GM23338 (cell line): Measurements from ENCODE around the gene CST3. TPM values are rescaled to one million over a fixed set of nuclear protein-coding genes. Genes with fewer than 3 reads are reported as not detected.

Experiments used
- ATAC-seq: fragments of 200-7000 bp; cut with Tn5 transposase; 3 replicates; pipeline ENCODE4 v1.9.1; 2020
- DNase-seq: peaks from one replicate; pipeline ENCODE4 v3.0.0-alpha.2; 2015; ENCODE audit warnings: low spot score
- H2AFZ ChIP-seq: fragments of 200-600 bp; sonication (generic); 2 replicates; pipeline ENCODE4 v1.8.0; 2016; ENCODE audit warnings: antibody characterized with exemption, mild to moderate bottlenecking, moderate library complexity
- H3F3A ChIP-seq: fragments of 200-600 bp; sonication (generic); replicated peaks from 2 replicates; pipeline ENCODE4 v1.8.0; 2017; ENCODE audit warnings: antibody characterized with exemption, mixed run types, low read depth
- H3K27ac ChIP-seq: fragments of 200-600 bp; sonication (generic); 2 replicates; pipeline ENCODE4 v1.6.1; 2016; ENCODE audit warnings: low read depth
- H3K27me3 ChIP-seq: fragments of 200-600 bp; sonication (generic); 2 replicates; pipeline ENCODE4 v1.8.0; 2016; ENCODE audit warnings: mild to moderate bottlenecking, mixed run types, moderate library complexity; ENCODE audit not compliant: insufficient read depth
- H3K36me3 ChIP-seq: fragments of 200-600 bp; sonication (generic); 2 replicates; pipeline ENCODE4 v1.8.0; 2016; ENCODE audit warnings: mild to moderate bottlenecking; ENCODE audit not compliant: insufficient read depth
- H3K4me1 ChIP-seq: fragments of 200-600 bp; sonication (generic); 2 replicates; pipeline ENCODE4 v1.8.0; 2016; ENCODE audit warnings: mild to moderate bottlenecking, moderate library complexity; ENCODE audit not compliant: insufficient read depth
- H3K4me2 ChIP-seq: fragments of 200-600 bp; sonication (generic); 2 replicates; pipeline ENCODE4 v1.7.1; 2017; ENCODE audit warnings: mixed run types
- H3K4me3 ChIP-seq: fragments of 200-600 bp; sonication (generic); 2 replicates; pipeline ENCODE4 v1.6.1; 2016; ENCODE audit warnings: mixed run types
- H3K79me2 ChIP-seq: fragments of 200-600 bp; sonication (generic); replicated peaks from 2 replicates; pipeline ENCODE4 v1.8.0; 2017; ENCODE audit warnings: mild to moderate bottlenecking; ENCODE audit not compliant: insufficient read depth
- H3K9me2 ChIP-seq: fragments of 200-600 bp; sonication (generic); 2 replicates; pipeline ENCODE4 v1.8.0; 2017; ENCODE audit not compliant: insufficient read depth
- H4K20me1 ChIP-seq: fragments of 200-600 bp; sonication (generic); replicated peaks from 2 replicates; pipeline ENCODE4 v1.8.0; 2017; ENCODE audit warnings: mild to moderate bottlenecking; ENCODE audit not compliant: insufficient read depth
- H3K27ac Mint-ChIP-seq: 2 replicates; pipeline ENCODE4 v1.8.0; 2020; ENCODE audit warnings: inconsistent platforms, mild to moderate bottlenecking, moderate library complexity, mixed read lengths
- H3K27me3 Mint-ChIP-seq: 3 replicates; pipeline ENCODE4 v1.8.0; 2022; ENCODE audit warnings: low read depth, mild to moderate bottlenecking, moderate library complexity, mixed read lengths, inconsistent platforms; ENCODE audit not compliant: insufficient read depth, poor library complexity
- H3K36me3 Mint-ChIP-seq: 3 replicates; pipeline ENCODE4 v1.8.0; 2021; ENCODE audit warnings: low read depth, mild to moderate bottlenecking, inconsistent platforms, moderate library complexity, mixed read lengths
- H3K4me1 Mint-ChIP-seq: 3 replicates; pipeline ENCODE4 v1.8.0; 2020; ENCODE audit warnings: mild to moderate bottlenecking, inconsistent platforms, mixed read lengths
- H3K4me3 Mint-ChIP-seq: 3 replicates; pipeline ENCODE4 v1.8.0; 2021; ENCODE audit warnings: moderate library complexity, mild to moderate bottlenecking, inconsistent platforms, mixed read lengths
- H3K9me3 Mint-ChIP-seq: 3 replicates; pipeline ENCODE4 v1.8.0; 2020; ENCODE audit warnings: moderate library complexity, mild to moderate bottlenecking, inconsistent platforms, mixed read lengths
- CREB1 ChIP-seq: fragments of 250-450 bp; sonication (Bioruptor Pico); IDR thresholded peaks from 2 replicates; pipeline ENCODE4 v1.5.0; 2020; ENCODE audit warnings: low read depth, mild to moderate bottlenecking, moderate library complexity
- EZH2 ChIP-seq: fragments of 200-600 bp; sonication (generic); IDR thresholded peaks from one replicate; pipeline ENCODE4 v1.8.0; 2017; ENCODE audit warnings: antibody characterized with exemption, mild to moderate bottlenecking, low read depth; ENCODE audit not compliant: unreplicated experiment
- POLR2AphosphoS5 ChIP-seq: IDR thresholded peaks from 2 replicates; pipeline ENCODE4 v1.6.1; 2016; ENCODE audit warnings: antibody characterized with exemption, low read depth
- REST ChIP-seq: IDR thresholded peaks from one replicate; pipeline ENCODE4 v1.6.1; 2018; ENCODE audit warnings: antibody characterized with exemption; ENCODE audit not compliant: unreplicated experiment
- STAT1 ChIP-seq: IDR thresholded peaks from one replicate; pipeline ENCODE4 v1.6.1; 2016; ENCODE audit warnings: antibody characterized with exemption; ENCODE audit not compliant: unreplicated experiment
- ZNF462 ChIP-seq: fragments of 250-450 bp; sonication (Bioruptor Pico); IDR thresholded peaks from 2 replicates; pipeline ENCODE4 v1.5.0; 2020; ENCODE audit warnings: mild to moderate bottlenecking, moderate library complexity
- polyA plus RNA-seq: library from polyadenylated mRNA; unstranded; fragments of >200 nt; fragmentation: Nextera tagmentation; extraction: Ambion mirVana; gene quantifications from 2 replicates; pipeline ENCODE4 v1.2.1, GENCODE V29; 2016
- total RNA-seq: library from RNA; depleted of rRNA; stranded (reverse); fragments of >200 nt; shearing (Covaris generic); gene quantifications from 2 replicates; pipeline ENCODE4 v1.2.3, GENCODE V29; 2014
- TF ChIP-seq, protein P1 (sequence below): IDR thresholded peaks from 2 replicates; pipeline ENCODE4 v1.6.1; 2016; ENCODE audit warnings: antibody characterized with exemption
- TF ChIP-seq, protein P2 (sequence below), 2 experiments: fragments of 200-600 bp in 1 of 2; sonication (generic) in 1 of 2; conservative IDR thresholded peaks; 2 replicates each; pipeline versions ENCODE4 v1.5.1 to v1.6.1; 2016 to 2017; ENCODE audit warnings: antibody characterized with exemption in 2 of 2, low read depth in 2 of 2, mild to moderate bottlenecking in 2 of 2, moderate library complexity in 1 of 2

Gene CST3
- total and polyA plus RNA-seq, 2 experiments from 2014 or later, result 51.8 to 71.5 TPM

DNA sequence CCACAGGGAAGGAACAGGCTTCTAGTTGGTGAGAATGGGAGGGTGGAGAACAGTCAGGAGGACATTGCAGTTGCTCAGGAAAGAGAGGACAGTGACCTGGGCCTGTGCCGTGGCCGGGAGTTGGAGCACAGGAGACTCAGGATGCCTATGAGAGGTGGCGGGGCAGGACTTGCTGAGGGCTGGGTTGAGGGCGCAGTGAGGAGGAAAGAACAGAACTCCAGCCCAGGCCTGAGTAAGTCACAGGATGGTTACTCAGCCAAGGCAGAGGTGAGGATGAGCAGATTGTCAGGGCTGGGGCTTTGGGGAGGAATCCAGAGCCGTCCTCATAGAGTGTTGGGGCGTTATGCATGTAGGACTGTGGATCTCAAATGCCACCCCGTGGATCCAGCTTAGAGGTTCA lies 29.9 kb upstream of the CST3 start:
- no peaks in the 10 kb centered on the region for H3K27me3 ChIP-seq
- no peaks in the 10 kb centered on the region for H3K4me1 ChIP-seq
- Mint-ChIP-seq H3K27me3 (peaks cover 6% of the 10 kb centered on the region), H3K36me3 (no peaks in the 10 kb centered on the region), H3K4me3 (no peak overlapping the region), H3K27ac (no peak overlapping the region), H3K9me3 (no peaks in the 10 kb centered on the region), H3K4me1 (no peaks in the 10 kb centered on the region)
- no peaks in the 10 kb centered on the region for H3F3A ChIP-seq
- TF ChIP-seq, protein P1, sequence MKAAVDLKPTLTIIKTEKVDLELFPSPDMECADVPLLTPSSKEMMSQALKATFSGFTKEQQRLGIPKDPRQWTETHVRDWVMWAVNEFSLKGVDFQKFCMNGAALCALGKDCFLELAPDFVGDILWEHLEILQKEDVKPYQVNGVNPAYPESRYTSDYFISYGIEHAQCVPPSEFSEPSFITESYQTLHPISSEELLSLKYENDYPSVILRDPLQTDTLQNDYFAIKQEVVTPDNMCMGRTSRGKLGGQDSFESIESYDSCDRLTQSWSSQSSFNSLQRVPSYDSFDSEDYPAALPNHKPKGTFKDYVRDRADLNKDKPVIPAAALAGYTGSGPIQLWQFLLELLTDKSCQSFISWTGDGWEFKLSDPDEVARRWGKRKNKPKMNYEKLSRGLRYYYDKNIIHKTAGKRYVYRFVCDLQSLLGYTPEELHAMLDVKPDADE, result no peak
- TF ChIP-seq POLR2AphosphoS5, result no peak
- TF ChIP-seq, protein P2, sequence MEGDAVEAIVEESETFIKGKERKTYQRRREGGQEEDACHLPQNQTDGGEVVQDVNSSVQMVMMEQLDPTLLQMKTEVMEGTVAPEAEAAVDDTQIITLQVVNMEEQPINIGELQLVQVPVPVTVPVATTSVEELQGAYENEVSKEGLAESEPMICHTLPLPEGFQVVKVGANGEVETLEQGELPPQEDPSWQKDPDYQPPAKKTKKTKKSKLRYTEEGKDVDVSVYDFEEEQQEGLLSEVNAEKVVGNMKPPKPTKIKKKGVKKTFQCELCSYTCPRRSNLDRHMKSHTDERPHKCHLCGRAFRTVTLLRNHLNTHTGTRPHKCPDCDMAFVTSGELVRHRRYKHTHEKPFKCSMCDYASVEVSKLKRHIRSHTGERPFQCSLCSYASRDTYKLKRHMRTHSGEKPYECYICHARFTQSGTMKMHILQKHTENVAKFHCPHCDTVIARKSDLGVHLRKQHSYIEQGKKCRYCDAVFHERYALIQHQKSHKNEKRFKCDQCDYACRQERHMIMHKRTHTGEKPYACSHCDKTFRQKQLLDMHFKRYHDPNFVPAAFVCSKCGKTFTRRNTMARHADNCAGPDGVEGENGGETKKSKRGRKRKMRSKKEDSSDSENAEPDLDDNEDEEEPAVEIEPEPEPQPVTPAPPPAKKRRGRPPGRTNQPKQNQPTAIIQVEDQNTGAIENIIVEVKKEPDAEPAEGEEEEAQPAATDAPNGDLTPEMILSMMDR (conservative IDR thresholded peaks at IDR 0.05; ENCODE audit: low read depth in 2 of 2), result no peak
- no peak for TF ChIP-seq STAT1
- TF ChIP-seq REST, result no peak
- TF ChIP-seq ZNF462 (CRISPR knock-in tag), result no peak
- no peak for TF ChIP-seq CREB1 (CRISPR knock-in tag)
- no peak for TF ChIP-seq EZH2
- no peaks in the 10 kb centered on the region for H3K79me2 ChIP-seq
- H2AFZ ChIP-seq, result no peak overlapping the region
- H4K20me1 ChIP-seq, result no peaks in the 10 kb centered on the region
- DNase-seq (no peak), ATAC-seq (no peak)
- 0 out of 2 replicates have a peak, but pooled peaks cover 3% of the 10 kb centered on the region for H3K9me2 ChIP-seq
- H3K27ac ChIP-seq, result no peak overlapping the region
- H3K36me3 ChIP-seq, result no peaks in the 10 kb centered on the region
- no peak overlapping the region for H3K4me3 ChIP-seq
- no peak overlapping the region for H3K4me2 ChIP-seq
